GM23338 (cell line): Measurements from ENCODE around the gene PRKCQ. TPM values are rescaled to one million over a fixed set of nuclear protein-coding genes. Genes with fewer than 3 reads are reported as not detected.

ENCODE experiments used
- ATAC-seq: fragments of 200-7000 bp; cut with Tn5 transposase; 3 replicates; pipeline ENCODE4 v1.9.1; 2020
- DNase-seq: peaks from one replicate; pipeline ENCODE4 v3.0.0-alpha.2; 2015; ENCODE audit warnings: low spot score
- H2AFZ ChIP-seq: fragments of 200-600 bp; sonication (generic); 2 replicates; pipeline ENCODE4 v1.8.0; 2016; ENCODE audit warnings: antibody characterized with exemption, mild to moderate bottlenecking, moderate library complexity
- H3F3A ChIP-seq: fragments of 200-600 bp; sonication (generic); replicated peaks from 2 replicates; pipeline ENCODE4 v1.8.0; 2017; ENCODE audit warnings: antibody characterized with exemption, mixed run types, low read depth
- H3K27ac ChIP-seq: fragments of 200-600 bp; sonication (generic); 2 replicates; pipeline ENCODE4 v1.6.1; 2016; ENCODE audit warnings: low read depth
- H3K27me3 ChIP-seq: fragments of 200-600 bp; sonication (generic); 2 replicates; pipeline ENCODE4 v1.8.0; 2016; ENCODE audit warnings: mild to moderate bottlenecking, mixed run types, moderate library complexity; ENCODE audit not compliant: insufficient read depth
- H3K36me3 ChIP-seq: fragments of 200-600 bp; sonication (generic); 2 replicates; pipeline ENCODE4 v1.8.0; 2016; ENCODE audit warnings: mild to moderate bottlenecking; ENCODE audit not compliant: insufficient read depth
- H3K4me1 ChIP-seq: fragments of 200-600 bp; sonication (generic); 2 replicates; pipeline ENCODE4 v1.8.0; 2016; ENCODE audit warnings: mild to moderate bottlenecking, moderate library complexity; ENCODE audit not compliant: insufficient read depth
- H3K4me2 ChIP-seq: fragments of 200-600 bp; sonication (generic); 2 replicates; pipeline ENCODE4 v1.7.1; 2017; ENCODE audit warnings: mixed run types
- H3K4me3 ChIP-seq: fragments of 200-600 bp; sonication (generic); 2 replicates; pipeline ENCODE4 v1.6.1; 2016; ENCODE audit warnings: mixed run types
- H3K79me2 ChIP-seq: fragments of 200-600 bp; sonication (generic); replicated peaks from 2 replicates; pipeline ENCODE4 v1.8.0; 2017; ENCODE audit warnings: mild to moderate bottlenecking; ENCODE audit not compliant: insufficient read depth
- H3K9me2 ChIP-seq: fragments of 200-600 bp; sonication (generic); 2 replicates; pipeline ENCODE4 v1.8.0; 2017; ENCODE audit not compliant: insufficient read depth
- H4K20me1 ChIP-seq: fragments of 200-600 bp; sonication (generic); replicated peaks from 2 replicates; pipeline ENCODE4 v1.8.0; 2017; ENCODE audit warnings: mild to moderate bottlenecking; ENCODE audit not compliant: insufficient read depth
- H3K27ac Mint-ChIP-seq: 2 replicates; pipeline ENCODE4 v1.8.0; 2020; ENCODE audit warnings: inconsistent platforms, mild to moderate bottlenecking, moderate library complexity, mixed read lengths
- H3K27me3 Mint-ChIP-seq: 3 replicates; pipeline ENCODE4 v1.8.0; 2022; ENCODE audit warnings: low read depth, mild to moderate bottlenecking, moderate library complexity, mixed read lengths, inconsistent platforms; ENCODE audit not compliant: insufficient read depth, poor library complexity
- H3K36me3 Mint-ChIP-seq: 3 replicates; pipeline ENCODE4 v1.8.0; 2021; ENCODE audit warnings: low read depth, mild to moderate bottlenecking, inconsistent platforms, moderate library complexity, mixed read lengths
- H3K4me1 Mint-ChIP-seq: 3 replicates; pipeline ENCODE4 v1.8.0; 2020; ENCODE audit warnings: mild to moderate bottlenecking, inconsistent platforms, mixed read lengths
- H3K4me3 Mint-ChIP-seq: 3 replicates; pipeline ENCODE4 v1.8.0; 2021; ENCODE audit warnings: moderate library complexity, mild to moderate bottlenecking, inconsistent platforms, mixed read lengths
- H3K9me3 Mint-ChIP-seq: 3 replicates; pipeline ENCODE4 v1.8.0; 2020; ENCODE audit warnings: moderate library complexity, mild to moderate bottlenecking, inconsistent platforms, mixed read lengths
- CREB1 ChIP-seq: fragments of 250-450 bp; sonication (Bioruptor Pico); IDR thresholded peaks from 2 replicates; pipeline ENCODE4 v1.5.0; 2020; ENCODE audit warnings: low read depth, mild to moderate bottlenecking, moderate library complexity
- EZH2 ChIP-seq: fragments of 200-600 bp; sonication (generic); IDR thresholded peaks from one replicate; pipeline ENCODE4 v1.8.0; 2017; ENCODE audit warnings: antibody characterized with exemption, mild to moderate bottlenecking, low read depth; ENCODE audit not compliant: unreplicated experiment
- EZH2phosphoT487 ChIP-seq: fragments of 200-600 bp; sonication (generic); IDR thresholded peaks from one replicate; pipeline ENCODE4 v1.8.1; 2018; ENCODE audit warnings: antibody characterized with exemption; ENCODE audit not compliant: unreplicated experiment
- JUNB ChIP-seq: IDR thresholded peaks from one replicate; pipeline ENCODE4 v1.6.1; 2016; ENCODE audit warnings: antibody characterized with exemption; ENCODE audit not compliant: unreplicated experiment
- NANOG ChIP-seq: IDR thresholded peaks from 2 replicates; pipeline ENCODE4 v1.6.1; 2016; ENCODE audit warnings: antibody characterized with exemption, borderline replicate concordance
- POLR2AphosphoS5 ChIP-seq: IDR thresholded peaks from 2 replicates; pipeline ENCODE4 v1.6.1; 2016; ENCODE audit warnings: antibody characterized with exemption, low read depth
- STAT1 ChIP-seq: IDR thresholded peaks from one replicate; pipeline ENCODE4 v1.6.1; 2016; ENCODE audit warnings: antibody characterized with exemption; ENCODE audit not compliant: unreplicated experiment
- ZNF114 ChIP-seq: fragments of 250-450 bp; sonication (Bioruptor Pico); IDR thresholded peaks from 2 replicates; pipeline ENCODE4 v1.5.0; 2020; ENCODE audit warnings: mild to moderate bottlenecking, moderate library complexity
- ZNF331 ChIP-seq: fragments of 250-450 bp; sonication (Bioruptor Pico); IDR thresholded peaks from 2 replicates; pipeline ENCODE4 v1.5.0; 2020; ENCODE audit warnings: low read depth, mild to moderate bottlenecking, moderate library complexity
- polyA plus RNA-seq: library from polyadenylated mRNA; unstranded; fragments of >200 nt; fragmentation: Nextera tagmentation; extraction: Ambion mirVana; gene quantifications from 2 replicates; pipeline ENCODE4 v1.2.1, GENCODE V29; 2016
- total RNA-seq: library from RNA; depleted of rRNA; stranded (reverse); fragments of >200 nt; shearing (Covaris generic); gene quantifications from 2 replicates; pipeline ENCODE4 v1.2.3, GENCODE V29; 2014
- TF ChIP-seq, protein P1 (sequence below): fragments of 250-450 bp; sonication (Bioruptor Pico); IDR thresholded peaks from 2 replicates; pipeline ENCODE4 v1.5.0; 2020; ENCODE audit warnings: mild to moderate bottlenecking, moderate library complexity
- TF ChIP-seq, protein P2 (sequence below): IDR thresholded peaks from one replicate; pipeline ENCODE4 v1.6.1; 2018; ENCODE audit warnings: antibody characterized with exemption; ENCODE audit not compliant: unreplicated experiment
- TF ChIP-seq, protein P3 (sequence below), 2 experiments: fragments of 200-600 bp in 1 of 2; sonication (generic) in 1 of 2; conservative IDR thresholded peaks; 2 replicates each; pipeline versions ENCODE4 v1.5.1 to v1.6.1; 2016 to 2017; ENCODE audit warnings: antibody characterized with exemption in 2 of 2, low read depth in 2 of 2, mild to moderate bottlenecking in 2 of 2, moderate library complexity in 1 of 2
- TF ChIP-seq, protein P4 (sequence below): IDR thresholded peaks from 2 replicates; pipeline ENCODE4 v1.6.1; 2016; ENCODE audit warnings: antibody characterized with exemption

Gene PRKCQ
- total and polyA plus RNA-seq, 2 experiments from 2014 or later: 12.6 to 28.5 TPM

DNA sequence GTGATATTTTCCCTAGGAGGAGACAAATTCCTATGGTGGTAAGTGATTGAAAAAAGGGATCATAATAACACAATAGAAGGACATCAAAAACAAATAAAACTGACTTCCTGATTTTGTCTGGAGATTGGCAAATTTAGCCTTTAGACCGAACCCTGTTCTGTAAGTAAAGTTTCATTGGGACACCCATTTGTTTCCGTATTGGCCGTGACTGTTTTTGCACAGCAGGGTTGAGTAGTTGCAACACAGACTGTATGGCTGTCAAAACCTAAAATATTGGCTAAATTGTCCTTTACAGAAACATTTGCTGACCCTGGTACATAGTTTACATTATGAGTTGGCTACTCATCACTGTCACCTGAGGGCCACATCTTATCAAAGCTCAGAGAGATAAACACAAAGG, 168.6 kb downstream of the PRKCQ start:
- Histone ChIP-seq H3K27me3 (no peaks in the 10 kb centered on the region), H3K4me2 (no peak overlapping the region), H3K27ac (no peak overlapping the region), H3K4me1 (no peaks in the 10 kb centered on the region), H3F3A (no peaks in the 10 kb centered on the region), H3K4me3 (no peak overlapping the region), H3K9me2 (no peaks in the 10 kb centered on the region), H3K36me3 (no peaks in the 10 kb centered on the region), H2AFZ (no peak overlapping the region), H3K79me2 (no peaks in the 10 kb centered on the region), H4K20me1 (no peaks in the 10 kb centered on the region)
- no peak for DNase-seq
- no peaks in the 10 kb centered on the region for H3K36me3 Mint-ChIP-seq
- H3K4me1 Mint-ChIP-seq: peaks cover 12% of the 10 kb centered on the region
- H3K27ac Mint-ChIP-seq: no peak overlapping the region
- H3K4me3 Mint-ChIP-seq: no peak overlapping the region
- H3K9me3 Mint-ChIP-seq: peaks cover 2% of the 10 kb centered on the region; the same call in 2 of the 3 replicates
- ATAC-seq: no peak
- peaks cover 2% of the 10 kb centered on the region for H3K27me3 Mint-ChIP-seq
- TF ChIP-seq EZH2: no peak
- TF ChIP-seq, protein P1, sequence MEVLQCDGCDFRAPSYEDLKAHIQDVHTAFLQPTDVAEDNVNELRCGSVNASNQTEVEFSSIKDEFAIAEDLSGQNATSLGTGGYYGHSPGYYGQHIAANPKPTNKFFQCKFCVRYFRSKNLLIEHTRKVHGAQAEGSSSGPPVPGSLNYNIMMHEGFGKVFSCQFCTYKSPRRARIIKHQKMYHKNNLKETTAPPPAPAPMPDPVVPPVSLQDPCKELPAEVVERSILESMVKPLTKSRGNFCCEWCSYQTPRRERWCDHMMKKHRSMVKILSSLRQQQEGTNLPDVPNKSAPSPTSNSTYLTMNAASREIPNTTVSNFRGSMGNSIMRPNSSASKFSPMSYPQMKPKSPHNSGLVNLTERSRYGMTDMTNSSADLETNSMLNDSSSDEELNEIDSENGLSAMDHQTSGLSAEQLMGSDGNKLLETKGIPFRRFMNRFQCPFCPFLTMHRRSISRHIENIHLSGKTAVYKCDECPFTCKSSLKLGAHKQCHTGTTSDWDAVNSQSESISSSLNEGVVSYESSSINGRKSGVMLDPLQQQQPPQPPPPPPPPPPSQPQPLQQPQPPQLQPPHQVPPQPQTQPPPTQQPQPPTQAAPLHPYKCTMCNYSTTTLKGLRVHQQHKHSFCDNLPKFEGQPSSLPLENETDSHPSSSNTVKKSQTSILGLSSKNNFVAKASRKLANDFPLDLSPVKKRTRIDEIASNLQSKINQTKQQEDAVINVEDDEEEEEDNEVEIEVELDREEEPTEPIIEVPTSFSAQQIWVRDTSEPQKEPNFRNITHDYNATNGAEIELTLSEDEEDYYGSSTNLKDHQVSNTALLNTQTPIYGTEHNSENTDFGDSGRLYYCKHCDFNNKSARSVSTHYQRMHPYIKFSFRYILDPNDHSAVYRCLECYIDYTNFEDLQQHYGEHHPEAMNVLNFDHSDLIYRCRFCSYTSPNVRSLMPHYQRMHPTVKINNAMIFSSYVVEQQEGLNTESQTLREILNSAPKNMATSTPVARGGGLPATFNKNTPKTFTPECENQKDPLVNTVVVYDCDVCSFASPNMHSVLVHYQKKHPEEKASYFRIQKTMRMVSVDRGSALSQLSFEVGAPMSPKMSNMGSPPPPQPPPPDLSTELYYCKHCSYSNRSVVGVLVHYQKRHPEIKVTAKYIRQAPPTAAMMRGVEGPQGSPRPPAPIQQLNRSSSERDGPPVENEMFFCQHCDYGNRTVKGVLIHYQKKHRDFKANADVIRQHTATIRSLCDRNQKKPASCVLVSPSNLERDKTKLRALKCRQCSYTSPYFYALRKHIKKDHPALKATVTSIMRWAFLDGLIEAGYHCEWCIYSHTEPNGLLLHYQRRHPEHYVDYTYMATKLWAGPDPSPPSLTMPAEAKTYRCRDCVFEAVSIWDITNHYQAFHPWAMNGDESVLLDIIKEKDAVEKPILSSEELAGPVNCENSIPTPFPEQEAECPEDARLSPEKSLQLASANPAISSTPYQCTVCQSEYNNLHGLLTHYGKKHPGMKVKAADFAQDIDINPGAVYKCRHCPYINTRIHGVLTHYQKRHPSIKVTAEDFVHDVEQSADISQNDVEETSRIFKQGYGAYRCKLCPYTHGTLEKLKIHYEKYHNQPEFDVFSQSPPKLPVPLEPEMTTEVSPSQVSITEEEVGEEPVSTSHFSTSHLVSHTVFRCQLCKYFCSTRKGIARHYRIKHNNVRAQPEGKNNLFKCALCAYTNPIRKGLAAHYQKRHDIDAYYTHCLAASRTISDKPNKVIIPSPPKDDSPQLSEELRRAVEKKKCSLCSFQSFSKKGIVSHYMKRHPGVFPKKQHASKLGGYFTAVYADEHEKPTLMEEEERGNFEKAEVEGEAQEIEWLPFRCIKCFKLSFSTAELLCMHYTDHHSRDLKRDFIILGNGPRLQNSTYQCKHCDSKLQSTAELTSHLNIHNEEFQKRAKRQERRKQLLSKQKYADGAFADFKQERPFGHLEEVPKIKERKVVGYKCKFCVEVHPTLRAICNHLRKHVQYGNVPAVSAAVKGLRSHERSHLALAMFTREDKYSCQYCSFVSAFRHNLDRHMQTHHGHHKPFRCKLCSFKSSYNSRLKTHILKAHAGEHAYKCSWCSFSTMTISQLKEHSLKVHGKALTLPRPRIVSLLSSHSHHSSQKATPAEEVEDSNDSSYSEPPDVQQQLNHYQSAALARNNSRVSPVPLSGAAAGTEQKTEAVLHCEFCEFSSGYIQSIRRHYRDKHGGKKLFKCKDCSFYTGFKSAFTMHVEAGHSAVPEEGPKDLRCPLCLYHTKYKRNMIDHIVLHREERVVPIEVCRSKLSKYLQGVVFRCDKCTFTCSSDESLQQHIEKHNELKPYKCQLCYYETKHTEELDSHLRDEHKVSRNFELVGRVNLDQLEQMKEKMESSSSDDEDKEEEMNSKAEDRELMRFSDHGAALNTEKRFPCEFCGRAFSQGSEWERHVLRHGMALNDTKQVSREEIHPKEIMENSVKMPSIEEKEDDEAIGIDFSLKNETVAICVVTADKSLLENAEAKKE (CRISPR knock-in tag): no peak
- TF ChIP-seq, protein P2, sequence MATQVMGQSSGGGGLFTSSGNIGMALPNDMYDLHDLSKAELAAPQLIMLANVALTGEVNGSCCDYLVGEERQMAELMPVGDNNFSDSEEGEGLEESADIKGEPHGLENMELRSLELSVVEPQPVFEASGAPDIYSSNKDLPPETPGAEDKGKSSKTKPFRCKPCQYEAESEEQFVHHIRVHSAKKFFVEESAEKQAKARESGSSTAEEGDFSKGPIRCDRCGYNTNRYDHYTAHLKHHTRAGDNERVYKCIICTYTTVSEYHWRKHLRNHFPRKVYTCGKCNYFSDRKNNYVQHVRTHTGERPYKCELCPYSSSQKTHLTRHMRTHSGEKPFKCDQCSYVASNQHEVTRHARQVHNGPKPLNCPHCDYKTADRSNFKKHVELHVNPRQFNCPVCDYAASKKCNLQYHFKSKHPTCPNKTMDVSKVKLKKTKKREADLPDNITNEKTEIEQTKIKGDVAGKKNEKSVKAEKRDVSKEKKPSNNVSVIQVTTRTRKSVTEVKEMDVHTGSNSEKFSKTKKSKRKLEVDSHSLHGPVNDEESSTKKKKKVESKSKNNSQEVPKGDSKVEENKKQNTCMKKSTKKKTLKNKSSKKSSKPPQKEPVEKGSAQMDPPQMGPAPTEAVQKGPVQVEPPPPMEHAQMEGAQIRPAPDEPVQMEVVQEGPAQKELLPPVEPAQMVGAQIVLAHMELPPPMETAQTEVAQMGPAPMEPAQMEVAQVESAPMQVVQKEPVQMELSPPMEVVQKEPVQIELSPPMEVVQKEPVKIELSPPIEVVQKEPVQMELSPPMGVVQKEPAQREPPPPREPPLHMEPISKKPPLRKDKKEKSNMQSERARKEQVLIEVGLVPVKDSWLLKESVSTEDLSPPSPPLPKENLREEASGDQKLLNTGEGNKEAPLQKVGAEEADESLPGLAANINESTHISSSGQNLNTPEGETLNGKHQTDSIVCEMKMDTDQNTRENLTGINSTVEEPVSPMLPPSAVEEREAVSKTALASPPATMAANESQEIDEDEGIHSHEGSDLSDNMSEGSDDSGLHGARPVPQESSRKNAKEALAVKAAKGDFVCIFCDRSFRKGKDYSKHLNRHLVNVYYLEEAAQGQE: no peak
- TF ChIP-seq CREB1: no peak
- TF ChIP-seq ZNF331 (CRISPR knock-in tag): no peak
- no peak for TF ChIP-seq ZNF114 (CRISPR knock-in tag)
- no peak for TF ChIP-seq STAT1
- no peak for TF ChIP-seq POLR2AphosphoS5
- TF ChIP-seq JUNB: no peak
- TF ChIP-seq, protein P3, sequence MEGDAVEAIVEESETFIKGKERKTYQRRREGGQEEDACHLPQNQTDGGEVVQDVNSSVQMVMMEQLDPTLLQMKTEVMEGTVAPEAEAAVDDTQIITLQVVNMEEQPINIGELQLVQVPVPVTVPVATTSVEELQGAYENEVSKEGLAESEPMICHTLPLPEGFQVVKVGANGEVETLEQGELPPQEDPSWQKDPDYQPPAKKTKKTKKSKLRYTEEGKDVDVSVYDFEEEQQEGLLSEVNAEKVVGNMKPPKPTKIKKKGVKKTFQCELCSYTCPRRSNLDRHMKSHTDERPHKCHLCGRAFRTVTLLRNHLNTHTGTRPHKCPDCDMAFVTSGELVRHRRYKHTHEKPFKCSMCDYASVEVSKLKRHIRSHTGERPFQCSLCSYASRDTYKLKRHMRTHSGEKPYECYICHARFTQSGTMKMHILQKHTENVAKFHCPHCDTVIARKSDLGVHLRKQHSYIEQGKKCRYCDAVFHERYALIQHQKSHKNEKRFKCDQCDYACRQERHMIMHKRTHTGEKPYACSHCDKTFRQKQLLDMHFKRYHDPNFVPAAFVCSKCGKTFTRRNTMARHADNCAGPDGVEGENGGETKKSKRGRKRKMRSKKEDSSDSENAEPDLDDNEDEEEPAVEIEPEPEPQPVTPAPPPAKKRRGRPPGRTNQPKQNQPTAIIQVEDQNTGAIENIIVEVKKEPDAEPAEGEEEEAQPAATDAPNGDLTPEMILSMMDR (conservative IDR thresholded peaks at IDR 0.05; ENCODE audit: low read depth in 2 of 2): no peak
- TF ChIP-seq NANOG: no peak
- TF ChIP-seq, protein P4, sequence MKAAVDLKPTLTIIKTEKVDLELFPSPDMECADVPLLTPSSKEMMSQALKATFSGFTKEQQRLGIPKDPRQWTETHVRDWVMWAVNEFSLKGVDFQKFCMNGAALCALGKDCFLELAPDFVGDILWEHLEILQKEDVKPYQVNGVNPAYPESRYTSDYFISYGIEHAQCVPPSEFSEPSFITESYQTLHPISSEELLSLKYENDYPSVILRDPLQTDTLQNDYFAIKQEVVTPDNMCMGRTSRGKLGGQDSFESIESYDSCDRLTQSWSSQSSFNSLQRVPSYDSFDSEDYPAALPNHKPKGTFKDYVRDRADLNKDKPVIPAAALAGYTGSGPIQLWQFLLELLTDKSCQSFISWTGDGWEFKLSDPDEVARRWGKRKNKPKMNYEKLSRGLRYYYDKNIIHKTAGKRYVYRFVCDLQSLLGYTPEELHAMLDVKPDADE: no peak
- no peak for TF ChIP-seq EZH2phosphoT487
